ENCODE results near the gene FOXN1. TPM values are rescaled to one million over a fixed set of nuclear protein-coding genes. Genes with fewer than 3 reads are reported as not detected.

Gene FOXN1
- total and polyA plus RNA-seq, 4 donors: not detected

DNA sequence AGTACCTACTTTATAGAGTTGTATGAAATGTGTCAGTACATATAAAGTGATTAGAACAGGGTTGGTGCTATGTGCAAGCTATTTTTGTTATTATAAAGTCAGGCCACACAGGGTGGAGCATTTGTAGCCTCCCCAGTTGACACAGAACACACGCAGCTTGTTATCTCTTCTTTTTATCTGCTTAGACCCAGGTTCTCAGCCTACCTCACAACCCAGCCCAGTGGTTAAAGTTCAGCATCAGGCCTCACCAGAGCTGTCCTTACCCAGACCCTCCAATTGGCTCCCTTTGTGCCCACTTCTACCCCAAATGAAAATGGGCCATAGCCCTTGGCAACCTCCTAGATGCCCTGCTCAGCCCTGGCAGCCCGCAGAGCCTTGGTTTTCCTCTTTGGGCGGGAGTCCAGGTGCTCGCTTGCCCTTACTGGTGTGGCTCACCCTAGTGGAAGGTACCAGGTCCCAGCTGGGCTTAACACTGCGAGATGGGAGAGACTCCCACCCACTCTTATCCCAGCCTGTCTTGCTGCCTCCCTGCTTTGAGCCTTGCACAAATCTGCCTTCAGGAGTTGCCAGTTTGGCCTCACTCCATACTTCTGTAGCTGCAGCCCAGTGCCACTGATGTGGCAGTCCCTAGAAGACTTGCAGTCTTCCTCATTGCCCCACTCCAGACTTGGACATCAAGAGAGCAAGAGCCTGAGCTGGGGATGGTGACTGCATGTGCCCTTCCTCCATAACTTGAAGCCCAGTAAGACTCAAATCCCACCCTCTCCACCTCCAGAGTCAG, 66.3 kb downstream of the FOXN1 start:
- peaks cover 0 to 3% (median 0%) of the 10 kb centered on the region in 4 donors for H3K36me3 ChIP-seq (ENCODE audit: control insufficient read depth in 4 of 4, insufficient read depth in 3 of 4, low read depth in 1 of 4, low read length in 3 of 4)
- WGBS: 69% methylated on average over 5 of the region's 5 CpGs
- no peak overlapping the region for H3K4me3 ChIP-seq (ENCODE audit: low read depth in 1 of 3, low read length in 3 of 3)
- H3K9me3 ChIP-seq (ENCODE audit: control insufficient read depth in 4 of 4, low read length in 3 of 4): no peaks in the 10 kb centered on the region
- no peak overlapping the region for H3K9ac ChIP-seq (ENCODE audit: low read depth in 1 of 2, low read length in 2 of 2)
- H3K27me3 ChIP-seq (ENCODE audit: control insufficient read depth in 4 of 4, insufficient read depth in 4 of 4, low read length in 3 of 4): no peaks in the 10 kb centered on the region
- H3K27ac ChIP-seq (ENCODE audit: low read depth in 1 of 2, low read length in 2 of 2): peak overlapping the region; percentile 72 to 89
- no peak for TF ChIP-seq HNF4G (IDR thresholded peaks at IDR 0.05)
- TF ChIP-seq GABPA (IDR thresholded peaks at IDR 0.05 in 1 of 2, conservative IDR thresholded peaks at IDR 0.05 in 1 of 2): no peak
- TF ChIP-seq SP1 (IDR thresholded peaks at IDR 0.05): peak; percentile 25
- TF ChIP-seq, protein P1, sequence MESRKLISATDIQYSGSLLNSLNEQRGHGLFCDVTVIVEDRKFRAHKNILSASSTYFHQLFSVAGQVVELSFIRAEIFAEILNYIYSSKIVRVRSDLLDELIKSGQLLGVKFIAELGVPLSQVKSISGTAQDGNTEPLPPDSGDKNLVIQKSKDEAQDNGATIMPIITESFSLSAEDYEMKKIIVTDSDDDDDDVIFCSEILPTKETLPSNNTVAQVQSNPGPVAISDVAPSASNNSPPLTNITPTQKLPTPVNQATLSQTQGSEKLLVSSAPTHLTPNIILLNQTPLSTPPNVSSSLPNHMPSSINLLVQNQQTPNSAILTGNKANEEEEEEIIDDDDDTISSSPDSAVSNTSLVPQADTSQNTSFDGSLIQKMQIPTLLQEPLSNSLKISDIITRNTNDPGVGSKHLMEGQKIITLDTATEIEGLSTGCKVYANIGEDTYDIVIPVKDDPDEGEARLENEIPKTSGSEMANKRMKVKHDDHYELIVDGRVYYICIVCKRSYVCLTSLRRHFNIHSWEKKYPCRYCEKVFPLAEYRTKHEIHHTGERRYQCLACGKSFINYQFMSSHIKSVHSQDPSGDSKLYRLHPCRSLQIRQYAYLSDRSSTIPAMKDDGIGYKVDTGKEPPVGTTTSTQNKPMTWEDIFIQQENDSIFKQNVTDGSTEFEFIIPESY (IDR thresholded peaks at IDR 0.05): no peak
- TF ChIP-seq, protein P2, sequence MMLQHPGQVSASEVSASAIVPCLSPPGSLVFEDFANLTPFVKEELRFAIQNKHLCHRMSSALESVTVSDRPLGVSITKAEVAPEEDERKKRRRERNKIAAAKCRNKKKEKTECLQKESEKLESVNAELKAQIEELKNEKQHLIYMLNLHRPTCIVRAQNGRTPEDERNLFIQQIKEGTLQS (IDR thresholded peaks at IDR 0.05): no peak
- peak in 1 of 2 donors; percentile 25 for TF ChIP-seq HNF4A (conservative IDR thresholded peaks at IDR 0.05)
- no peak for DNase-seq (ENCODE audit: low spot score)
- H3K4me1 ChIP-seq (ENCODE audit: control insufficient read depth in 4 of 4, insufficient read depth in 4 of 4, low read length in 3 of 4): peaks cover 14 to 36% (median 28%) of the 10 kb centered on the region in 4 donors

DNA sequence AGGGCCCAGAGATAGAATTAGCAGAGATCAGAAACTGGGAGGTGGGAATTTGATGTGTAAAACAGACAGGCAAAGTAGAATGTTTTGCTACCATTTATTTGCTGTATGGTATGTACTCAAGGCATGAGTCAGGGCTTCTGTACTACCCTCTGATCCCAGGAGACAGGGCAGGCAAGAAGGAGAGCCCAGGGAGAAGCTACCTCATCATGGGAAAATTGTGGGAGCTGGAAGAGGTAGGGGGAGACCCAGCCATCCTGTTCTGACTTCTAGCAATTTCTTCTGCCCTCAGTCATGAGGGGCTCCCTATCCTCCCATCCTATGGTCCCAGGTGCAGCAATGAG, 66.9 kb downstream of the FOXN1 start:
- no peak overlapping the region for H3K9ac ChIP-seq (ENCODE audit: low read depth in 1 of 2, low read length in 2 of 2)
- no peaks in the 10 kb centered on the region for H3K9me3 ChIP-seq (ENCODE audit: control insufficient read depth in 4 of 4, low read length in 3 of 4)
- no peaks in the 10 kb centered on the region for H3K27me3 ChIP-seq (ENCODE audit: control insufficient read depth in 4 of 4, insufficient read depth in 4 of 4, low read length in 3 of 4)
- TF ChIP-seq, protein P3, sequence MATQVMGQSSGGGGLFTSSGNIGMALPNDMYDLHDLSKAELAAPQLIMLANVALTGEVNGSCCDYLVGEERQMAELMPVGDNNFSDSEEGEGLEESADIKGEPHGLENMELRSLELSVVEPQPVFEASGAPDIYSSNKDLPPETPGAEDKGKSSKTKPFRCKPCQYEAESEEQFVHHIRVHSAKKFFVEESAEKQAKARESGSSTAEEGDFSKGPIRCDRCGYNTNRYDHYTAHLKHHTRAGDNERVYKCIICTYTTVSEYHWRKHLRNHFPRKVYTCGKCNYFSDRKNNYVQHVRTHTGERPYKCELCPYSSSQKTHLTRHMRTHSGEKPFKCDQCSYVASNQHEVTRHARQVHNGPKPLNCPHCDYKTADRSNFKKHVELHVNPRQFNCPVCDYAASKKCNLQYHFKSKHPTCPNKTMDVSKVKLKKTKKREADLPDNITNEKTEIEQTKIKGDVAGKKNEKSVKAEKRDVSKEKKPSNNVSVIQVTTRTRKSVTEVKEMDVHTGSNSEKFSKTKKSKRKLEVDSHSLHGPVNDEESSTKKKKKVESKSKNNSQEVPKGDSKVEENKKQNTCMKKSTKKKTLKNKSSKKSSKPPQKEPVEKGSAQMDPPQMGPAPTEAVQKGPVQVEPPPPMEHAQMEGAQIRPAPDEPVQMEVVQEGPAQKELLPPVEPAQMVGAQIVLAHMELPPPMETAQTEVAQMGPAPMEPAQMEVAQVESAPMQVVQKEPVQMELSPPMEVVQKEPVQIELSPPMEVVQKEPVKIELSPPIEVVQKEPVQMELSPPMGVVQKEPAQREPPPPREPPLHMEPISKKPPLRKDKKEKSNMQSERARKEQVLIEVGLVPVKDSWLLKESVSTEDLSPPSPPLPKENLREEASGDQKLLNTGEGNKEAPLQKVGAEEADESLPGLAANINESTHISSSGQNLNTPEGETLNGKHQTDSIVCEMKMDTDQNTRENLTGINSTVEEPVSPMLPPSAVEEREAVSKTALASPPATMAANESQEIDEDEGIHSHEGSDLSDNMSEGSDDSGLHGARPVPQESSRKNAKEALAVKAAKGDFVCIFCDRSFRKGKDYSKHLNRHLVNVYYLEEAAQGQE (IDR thresholded peaks at IDR 0.05): no peak
- TF ChIP-seq, protein P4, sequence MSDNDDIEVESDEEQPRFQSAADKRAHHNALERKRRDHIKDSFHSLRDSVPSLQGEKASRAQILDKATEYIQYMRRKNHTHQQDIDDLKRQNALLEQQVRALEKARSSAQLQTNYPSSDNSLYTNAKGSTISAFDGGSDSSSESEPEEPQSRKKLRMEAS (IDR thresholded peaks at IDR 0.05): no peak
- TF ChIP-seq, protein P5, sequence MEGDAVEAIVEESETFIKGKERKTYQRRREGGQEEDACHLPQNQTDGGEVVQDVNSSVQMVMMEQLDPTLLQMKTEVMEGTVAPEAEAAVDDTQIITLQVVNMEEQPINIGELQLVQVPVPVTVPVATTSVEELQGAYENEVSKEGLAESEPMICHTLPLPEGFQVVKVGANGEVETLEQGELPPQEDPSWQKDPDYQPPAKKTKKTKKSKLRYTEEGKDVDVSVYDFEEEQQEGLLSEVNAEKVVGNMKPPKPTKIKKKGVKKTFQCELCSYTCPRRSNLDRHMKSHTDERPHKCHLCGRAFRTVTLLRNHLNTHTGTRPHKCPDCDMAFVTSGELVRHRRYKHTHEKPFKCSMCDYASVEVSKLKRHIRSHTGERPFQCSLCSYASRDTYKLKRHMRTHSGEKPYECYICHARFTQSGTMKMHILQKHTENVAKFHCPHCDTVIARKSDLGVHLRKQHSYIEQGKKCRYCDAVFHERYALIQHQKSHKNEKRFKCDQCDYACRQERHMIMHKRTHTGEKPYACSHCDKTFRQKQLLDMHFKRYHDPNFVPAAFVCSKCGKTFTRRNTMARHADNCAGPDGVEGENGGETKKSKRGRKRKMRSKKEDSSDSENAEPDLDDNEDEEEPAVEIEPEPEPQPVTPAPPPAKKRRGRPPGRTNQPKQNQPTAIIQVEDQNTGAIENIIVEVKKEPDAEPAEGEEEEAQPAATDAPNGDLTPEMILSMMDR (IDR thresholded peaks at IDR 0.05; ENCODE audit: low read depth, low read length, missing input control): no peak
- no peak for TF ChIP-seq FOXA2 (IDR thresholded peaks at IDR 0.05)
- no peak overlapping the region for H3K4me3 ChIP-seq (ENCODE audit: low read depth in 1 of 3, low read length in 3 of 3)
- no peak overlapping the region for H3K27ac ChIP-seq (ENCODE audit: low read depth in 1 of 2, low read length in 2 of 2)
- H3K36me3 ChIP-seq (ENCODE audit: control insufficient read depth in 4 of 4, insufficient read depth in 3 of 4, low read depth in 1 of 4, low read length in 3 of 4): peaks cover 0 to 3% (median 1%) of the 10 kb centered on the region in 4 donors
- DNase-seq (ENCODE audit: low spot score): no peak
- peaks cover 18 to 39% (median 32%) of the 10 kb centered on the region in 4 donors for H3K4me1 ChIP-seq (ENCODE audit: control insufficient read depth in 4 of 4, insufficient read depth in 4 of 4, low read length in 3 of 4)
